H1 (cell line): ENCODE measurements around the gene MRPL20. TPM values are rescaled to one million over a fixed set of nuclear protein-coding genes. Genes with fewer than 3 reads are reported as not detected.
A peak's percentile ranks its signal among the peaks of the same experiment; 100 is the strongest.

ENCODE experiments used
- CTCF ChIA-PET: fragments of 300-600 bp; sonication (Branson Sonifier 250); formaldehyde crosslinking; loops from one replicate; lab custom pipeline; 2021; ENCODE audit not compliant: partially characterized antibody; lab: Charles Lee
- POLR2A ChIA-PET: fragments of 300-600 bp; sonication (Branson Sonifier 250); formaldehyde crosslinking; loops from one replicate; lab custom pipeline; 2021; ENCODE audit warnings: inconsistent platforms; ENCODE audit not compliant: partially characterized antibody; lab: Charles Lee
- DNase-seq, 2 experiments: peaks; one replicate each; pipeline versions ENCODE4 v3.0.0 to v3.0.0-alpha.2; 2010 to 2022; ENCODE audit warnings: low spot score in 2 of 2, low read depth in 1 of 2, mixed read lengths in 1 of 2
- FAIRE-seq: peaks from 2 replicates; lab custom pipeline; 2011; peaks lifted over from hg19 to GRCh38; lab: Jason Lieb, UNC
- H2AFZ ChIP-seq: 2 replicates; pipeline ENCODE4 v1.8.1; 2012; ENCODE audit warnings: low read length, inconsistent platforms
- H2AK5ac ChIP-seq: 2 replicates; pipeline ENCODE4 v1.6.1; 2013; ENCODE audit warnings: low read depth, low read length
- H2BK120ac ChIP-seq: replicated peaks from 2 replicates; pipeline ENCODE3; 2013; ENCODE audit warnings: low read depth, low read length, inconsistent platforms
- H2BK12ac ChIP-seq: 2 replicates; pipeline ENCODE4 v1.6.1; 2013; ENCODE audit warnings: low read depth, low read length
- H2BK15ac ChIP-seq: 2 replicates; pipeline ENCODE4 v1.6.1; 2013; ENCODE audit warnings: low read length
- H2BK20ac ChIP-seq: 2 replicates; pipeline ENCODE4 v1.6.1; 2013; ENCODE audit warnings: low read length
- H2BK5ac ChIP-seq: 2 replicates; pipeline ENCODE4 v1.6.1; 2013; ENCODE audit warnings: low read depth, low read length
- H3K14ac ChIP-seq: 2 replicates; pipeline ENCODE4 v1.6.1; 2013; ENCODE audit warnings: inconsistent platforms; ENCODE audit not compliant: insufficient read length
- H3K18ac ChIP-seq: 2 replicates; pipeline ENCODE4 v1.6.1; 2013; ENCODE audit warnings: low read length; ENCODE audit errors: extremely low read depth
- H3K23ac ChIP-seq: 2 replicates; pipeline ENCODE4 v1.6.1; 2013; ENCODE audit warnings: inconsistent platforms; ENCODE audit not compliant: insufficient read length
- H3K23me2 ChIP-seq: 2 replicates; pipeline ENCODE4 v1.6.1; 2013; ENCODE audit warnings: low read depth, low read length
- H3K27ac ChIP-seq: 2 replicates; pipeline ENCODE4 v1.6.1; 2011; ENCODE audit warnings: low read depth, low read length, inconsistent platforms
- H3K27me3 ChIP-seq, 4 experiments: replicated peaks in 1 of 4; 1 replicate in 1 of 4; 2 replicates in 3 of 4; pipeline versions ENCODE4 v1.6.1 to v1.8.1; 2011 to 2013; ENCODE audit warnings: low read length in 3 of 4, mild to moderate bottlenecking in 3 of 4, inconsistent platforms in 2 of 4, mixed read lengths in 2 of 4, moderate library complexity in 1 of 4; ENCODE audit not compliant: control insufficient read depth in 3 of 4, insufficient read depth in 3 of 4; ENCODE audit errors: extremely low read depth in 1 of 4
- H3K36me3 ChIP-seq, 4 experiments: 2 replicates each; pipeline versions ENCODE4 v1.6.1 to v1.8.1; 2011 to 2013; ENCODE audit warnings: mild to moderate bottlenecking in 4 of 4, low read length in 3 of 4, moderate library complexity in 2 of 4, control low read depth in 1 of 4, inconsistent platforms in 1 of 4; ENCODE audit not compliant: insufficient read depth in 4 of 4, control insufficient read depth in 2 of 4
- H3K4ac ChIP-seq: replicated peaks from 2 replicates; pipeline ENCODE3; 2013; ENCODE audit warnings: low read length, low read depth, mixed read lengths, inconsistent platforms; ENCODE audit not compliant: insufficient read length
- H3K4me1 ChIP-seq, 4 experiments: replicated peaks in 1 of 4; 1 replicate in 1 of 4; 2 replicates in 3 of 4; pipeline versions ENCODE4 v1.6.1 to v1.8.1; 2011 to 2013; ENCODE audit warnings: low read length in 3 of 4, inconsistent platforms in 2 of 4, mixed read lengths in 1 of 4; ENCODE audit not compliant: insufficient read depth in 4 of 4, control insufficient read depth in 3 of 4
- H3K4me2 ChIP-seq, 2 experiments: 2 replicates each; pipeline versions ENCODE4 v1.6.1 to v1.8.1; 2011 to 2013; ENCODE audit warnings: low read depth in 2 of 2, low read length in 2 of 2, control low read depth in 1 of 2, inconsistent platforms in 1 of 2, mild to moderate bottlenecking in 1 of 2; ENCODE audit not compliant: insufficient read depth in 1 of 2
- H3K4me3 ChIP-seq, 4 experiments: fragments of 200-600, 300-600 bp in 1 of 4; sonication (generic), shearing (Covaris generic), sonication (Bioruptor Twin) in 1 of 4; 2 replicates each; pipeline versions ENCODE4 v1.5.1 to v1.8.1; 2011 to 2016; ENCODE audit warnings: low read length in 4 of 4, low read depth in 3 of 4, control low read depth in 2 of 4, inconsistent platforms in 2 of 4, mild to moderate bottlenecking in 2 of 4, mixed read lengths in 1 of 4, moderate library complexity in 1 of 4; ENCODE audit not compliant: insufficient read depth in 2 of 4; ENCODE audit errors: extremely low read depth in 1 of 4
- H3K56ac ChIP-seq: replicated peaks from 2 replicates; pipeline ENCODE3; 2013; ENCODE audit warnings: low read depth, mild to moderate bottlenecking, mixed read lengths, low read length, inconsistent platforms; ENCODE audit not compliant: insufficient read length
- H3K79me1 ChIP-seq: 2 replicates; pipeline ENCODE4 v1.6.1; 2013; ENCODE audit warnings: low read depth, low read length, control low read depth
- H3K79me2 ChIP-seq, 2 experiments: 2 replicates each; pipeline versions ENCODE4 v1.6.1 to v1.8.1; 2012 to 2013; ENCODE audit warnings: low read length in 2 of 2, mild to moderate bottlenecking in 2 of 2, inconsistent platforms in 1 of 2; ENCODE audit not compliant: insufficient read depth in 2 of 2, control insufficient read depth in 1 of 2
- H3K9ac ChIP-seq, 4 experiments: replicated peaks in 1 of 4; 1 replicate in 1 of 4; 2 replicates in 3 of 4; pipeline versions ENCODE4 v1.6.1 to v1.8.1; 2011 to 2013; ENCODE audit warnings: low read depth in 3 of 4, low read length in 3 of 4, control low read depth in 2 of 4, mild to moderate bottlenecking in 2 of 4, moderate library complexity in 2 of 4, inconsistent platforms in 1 of 4; ENCODE audit errors: extremely low read depth in 1 of 4
- H3K9me3 ChIP-seq, 2 experiments: 2 replicates each; pipeline versions ENCODE4 v1.6.1 to v1.8.1; 2012 to 2013; ENCODE audit warnings: mild to moderate bottlenecking in 2 of 2, moderate library complexity in 2 of 2, control low read depth in 1 of 2, inconsistent platforms in 1 of 2, low read depth in 1 of 2, low read length in 1 of 2, mixed read lengths in 1 of 2; ENCODE audit not compliant: insufficient read depth in 2 of 2
- H4K20me1 ChIP-seq, 2 experiments: replicated peaks in 1 of 2; 2 replicates each; pipeline versions ENCODE3 to v1.8.1; 2011 to 2013; ENCODE audit warnings: inconsistent platforms in 2 of 2, low read length in 2 of 2, mild to moderate bottlenecking in 1 of 2; ENCODE audit not compliant: insufficient read depth in 2 of 2, control insufficient read depth in 1 of 2
- H4K5ac ChIP-seq: 2 replicates; pipeline ENCODE4 v1.6.1; 2013; ENCODE audit warnings: low read length, low read depth, mixed read lengths, inconsistent platforms; ENCODE audit not compliant: insufficient read length
- H4K8ac ChIP-seq: 2 replicates; pipeline ENCODE4 v1.8.0; 2013; ENCODE audit warnings: mild to moderate bottlenecking, moderate library complexity, low read length, inconsistent platforms; ENCODE audit not compliant: insufficient read depth; ENCODE audit errors: extremely low read depth
- H4K91ac ChIP-seq: replicated peaks from 2 replicates; pipeline ENCODE3; 2013; ENCODE audit warnings: low read length, mixed read lengths, inconsistent platforms; ENCODE audit not compliant: insufficient read length
- EGR1 ChIP-seq: IDR thresholded peaks from 2 replicates; pipeline ENCODE4 v1.6.1; 2011; ENCODE audit warnings: low read depth, low read length, borderline replicate concordance
- SIN3A ChIP-seq, 2 experiments: IDR thresholded peaks in 1 of 2; conservative IDR thresholded peaks in 1 of 2; 2 replicates each; pipeline ENCODE4 v1.6.1; 2011 to 2012; ENCODE audit warnings: low read length in 2 of 2, improper control_type of control experiment in 1 of 2, low read depth in 1 of 2, mild to moderate bottlenecking in 1 of 2
- WGBS, 2 experiments: shearing (Covaris generic) in 1 of 2; methylation state at CpG; one replicate each; pipeline versions ENCODE4 v1.1.6 to v1.1.7; 2013 to 2015; ENCODE audit warnings: low lambda C conversion rate in 2 of 2, mixed read lengths in 2 of 2, inconsistent platforms in 1 of 2, low coverage in 1 of 2, missing lambda C conversion rate in 1 of 2; ENCODE audit not compliant: insufficient replicate concordance in 2 of 2, insufficient coverage in 1 of 2, insufficient read length in 1 of 2; ENCODE audit errors: extremely low coverage in 1 of 2, missing lambda C conversion rate in 1 of 2; 5-methylcytosine and 5-hydroxymethylcytosine counted together
- polyA plus RNA-seq, 7 experiments: library from polyadenylated mRNA; depleted of rRNA in 3 of 7; stranded (reverse) in 5 of 7; unstranded in 2 of 7; fragments of >200 nt in 5 of 7; fragments of 200-250 nt in 2 of 7; gene quantifications; 1 replicate in 5 of 7; 2 replicates in 1 of 7; 4 replicates in 1 of 7; pipeline versions ENCODE4 v1.2.1 to v1.2.3, GENCODE V29; 2011 to 2013; ENCODE audit warnings: missing spikeins in 2 of 7, mixed read lengths in 2 of 7
- total RNA-seq: library from RNA; stranded (reverse); fragmentation: NEBNext Ultra II Directional; extraction: Animal tissue kit (Norgen Biotek cat#: 25700); gene quantifications from 2 replicates; pipeline ENCODE4 v1.2.1, GENCODE V29; 2021
- TF ChIP-seq, protein P1 (sequence below): IDR thresholded peaks from 2 replicates; pipeline ENCODE4 v1.6.1; 2012; ENCODE audit warnings: inconsistent platforms

The MRPL20 gene
- total and polyA plus RNA-seq, 2 of the 8 experiments (the other 6 are each of a cell fraction or from before 2014, with no cell fraction given): 126 to 151 TPM

DNA sequence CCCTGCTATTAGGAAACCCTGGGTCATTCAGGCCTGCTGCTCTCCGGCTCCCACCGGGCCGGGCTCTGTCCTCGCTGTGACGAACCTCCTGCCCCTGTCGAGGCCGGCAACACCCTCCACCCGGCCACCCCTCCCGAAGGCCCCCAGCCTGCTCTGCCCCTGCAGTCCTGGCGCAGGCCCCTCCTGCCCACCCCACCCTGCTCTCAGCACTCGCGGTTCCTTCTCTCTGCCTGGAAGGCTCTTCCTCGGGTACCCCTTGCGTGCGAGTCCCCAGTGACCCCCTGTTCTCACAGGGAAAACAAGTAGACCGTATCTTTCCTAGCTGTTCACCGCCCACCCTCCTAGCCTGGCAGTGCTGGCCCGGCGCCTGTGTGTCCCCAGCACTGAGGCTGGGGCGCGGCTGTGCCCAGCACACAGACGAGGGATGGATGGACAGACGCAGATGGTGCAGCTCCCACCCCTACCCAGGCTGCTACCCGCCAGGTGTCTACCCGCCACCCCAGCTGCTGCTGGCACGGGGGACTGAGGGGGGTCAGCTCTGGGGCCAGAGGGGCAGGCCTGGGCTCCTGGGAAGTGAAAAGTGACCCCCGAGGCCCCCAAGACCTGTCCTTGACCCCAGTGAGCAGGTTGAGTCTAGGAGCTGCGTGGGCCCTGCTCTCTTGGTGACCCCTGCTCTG, 25.3 kb upstream of the MRPL20 start:
- peak overlapping the region; percentile 95; the same call in 1 of the 2 replicates for H2BK5ac ChIP-seq
- H2BK15ac ChIP-seq: 0 out of 2 replicates have a peak overlapping the region, but pooled peaks have one; percentile 88
- FAIRE-seq (no peak), DNase-seq (no peak)
- peaks cover 0 to 57% (median 42%) of the 10 kb centered on the region in 4 experiments; a peak in 6 of 7 replicates for H3K4me1 ChIP-seq
- no peak overlapping the region for H2AFZ ChIP-seq
- H3K36me3 ChIP-seq: no peaks in the 10 kb centered on the region; a peak in 1 of 8 replicates
- H2BK20ac ChIP-seq: peak overlapping the region; percentile 72; the same call in 1 of the 2 replicates
- POLR2A ChIA-PET: interaction anchor here (1.3 to 22.9 kb wide), 6 partner anchors 9 to 32 kb away, joined by 3 to 515 read pairs (median 14); partner anchors contain the start of genes ANKRD65, ATAD3C, CCNL2 and MRPL20
- CTCF ChIA-PET: interaction anchor here (0.5 to 4.4 kb wide), 8 partner anchors 8 to 118 kb away, joined by 3 to 36 read pairs (median 4); no protein-coding TSS in a partner anchor
- no peak overlapping the region for H3K27ac ChIP-seq
- no peak overlapping the region for H3K4ac ChIP-seq
- H4K8ac ChIP-seq: no peak overlapping the region; the same call in 1 of the 2 replicates
- H3K56ac ChIP-seq: no peak overlapping the region
- H4K20me1 ChIP-seq: peaks cover 4 to 6% of the 10 kb centered on the region in 2 experiments
- no peak overlapping the region for H3K14ac ChIP-seq
- H2BK120ac ChIP-seq: no peak overlapping the region
- WGBS, 2 experiments: 86% methylated on average over 26 of the region's 28 CpGs; no CpG with 5 or more reads in 1 of the 2 experiments
- no peaks in the 10 kb centered on the region for H3K79me1 ChIP-seq
- H2BK12ac ChIP-seq: peak overlapping the region; percentile 97; the same call in 1 of the 2 replicates
- no peak overlapping the region for H3K9ac ChIP-seq
- peaks cover 0 to 8% of the 10 kb centered on the region in 2 experiments; a peak in 1 of 4 replicates for H3K79me2 ChIP-seq
- TF ChIP-seq SIN3A (conservative IDR thresholded peaks at IDR 0.05 in 1 of 2, IDR thresholded peaks at IDR 0.05 in 1 of 2; ENCODE audit: low read depth in 1 of 2, low read length in 2 of 2): no peak
- no peak for TF ChIP-seq EGR1
- TF ChIP-seq, protein P1, sequence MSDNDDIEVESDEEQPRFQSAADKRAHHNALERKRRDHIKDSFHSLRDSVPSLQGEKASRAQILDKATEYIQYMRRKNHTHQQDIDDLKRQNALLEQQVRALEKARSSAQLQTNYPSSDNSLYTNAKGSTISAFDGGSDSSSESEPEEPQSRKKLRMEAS: no peak
- peaks cover 18% of the 10 kb centered on the region; the same call in 1 of the 2 replicates for H3K23me2 ChIP-seq
- H3K4me2 ChIP-seq: peak overlapping the region in 1 of 2 experiments; percentile 54; a peak in 1 of 4 replicates
- H3K23ac ChIP-seq: no peak overlapping the region
- H3K27me3 ChIP-seq: peaks cover 0 to 3% (median 0%) of the 10 kb centered on the region in 4 experiments; a peak in 2 of 7 replicates
- H4K91ac ChIP-seq: peak overlapping the region; percentile 94
- H3K18ac ChIP-seq: peak overlapping the region; percentile 19; the same call in 1 of the 2 replicates
- peaks cover 0 to 3% of the 10 kb centered on the region in 2 experiments; a peak in 1 of 4 replicates for H3K9me3 ChIP-seq
- no peak overlapping the region for H4K5ac ChIP-seq
- H3K4me3 ChIP-seq: no peak overlapping the region
- peak overlapping the region; percentile 93; the same call in 1 of the 2 replicates for H2AK5ac ChIP-seq
